SH-SY5Y (cell line): ENCODE data around the gene ZNF280B.

ENCODE experiments used
- GATA2 ChIP-seq: IDR thresholded peaks from 2 replicates; pipeline ENCODE4 v1.6.1; 2011; ENCODE audit warnings: mild to moderate bottlenecking, low read depth, low read length
- GATA3 ChIP-seq: IDR thresholded peaks from 2 replicates; pipeline ENCODE4 v1.6.1; 2011; ENCODE audit warnings: low read depth, mild to moderate bottlenecking, low read length, moderate library complexity

DNA sequence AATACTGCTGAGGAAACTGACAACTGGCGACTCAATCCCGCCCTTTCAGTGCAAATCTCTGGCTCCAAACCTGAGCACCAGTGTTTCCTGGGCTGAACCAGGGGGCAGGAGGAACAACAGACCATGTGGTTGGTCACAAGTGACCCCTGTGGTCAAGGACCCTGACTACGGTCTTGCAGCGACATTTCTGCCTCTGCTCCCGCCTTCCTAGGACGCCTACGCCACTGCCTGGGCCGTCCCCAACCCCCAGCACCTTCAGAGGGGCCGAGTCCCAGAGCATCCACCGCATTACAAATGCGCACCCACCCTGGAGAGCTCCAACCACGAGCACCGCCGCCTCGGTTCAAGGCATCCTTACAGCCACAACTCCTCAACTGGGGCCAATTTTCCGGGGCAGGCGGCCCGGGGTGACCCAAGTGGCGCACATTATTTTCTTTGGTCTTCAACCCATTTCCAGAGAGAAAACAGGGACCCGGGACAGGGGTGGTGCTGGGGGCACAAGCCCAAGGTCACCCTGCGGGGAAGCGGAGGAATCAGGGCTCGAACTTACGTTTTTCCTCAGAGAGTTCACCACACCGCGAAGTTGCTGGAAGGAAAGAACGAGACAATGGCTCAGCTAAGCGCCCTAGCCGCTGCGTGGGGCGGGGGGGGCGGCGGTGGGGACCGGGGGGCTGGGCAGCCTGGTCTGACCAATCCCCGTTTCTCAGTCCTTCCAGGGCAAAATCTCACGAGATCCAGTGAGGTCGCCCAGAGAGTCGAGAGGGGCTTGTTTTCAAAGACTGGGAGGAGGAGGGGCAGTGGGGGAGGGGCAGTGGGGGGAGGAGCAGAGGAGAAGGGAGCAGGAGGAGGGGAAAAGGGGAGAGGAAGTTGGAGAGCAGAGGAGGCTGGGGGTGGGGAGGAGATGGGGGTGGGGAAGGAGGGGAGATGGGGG lies 48.7 kb upstream of the ZNF280B start:
- TF ChIP-seq GATA2 (no peak), GATA3 (no peak)
